ENCODE measurements around the gene COL28A1. TPM values are rescaled to one million over a fixed set of nuclear protein-coding genes. Genes with fewer than 3 reads are reported as not detected.

COL28A1 gene
- total and polyA plus RNA-seq, 2 of the 13 experiments (the other 11 are each of a cell fraction or from before 2014, with no cell fraction given), result 0.07 to 0.15 TPM

DNA sequence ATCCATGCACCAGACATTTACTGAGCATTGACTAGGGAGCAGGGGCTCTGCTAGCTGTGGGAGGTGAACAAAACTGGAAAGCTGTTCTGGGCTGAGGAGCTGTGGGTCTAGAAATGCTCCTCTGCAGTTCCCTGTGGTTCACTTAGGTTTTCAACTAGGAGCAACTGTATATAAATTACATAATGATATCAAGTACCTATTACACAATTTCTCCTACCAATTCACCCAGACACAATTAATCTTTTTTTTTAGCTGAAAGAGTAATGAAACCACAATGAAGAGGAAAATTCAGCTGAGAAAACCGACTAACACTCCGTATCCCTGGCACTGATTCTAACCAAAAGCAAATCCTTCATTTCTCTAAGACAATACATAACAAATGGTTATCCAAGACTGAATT is 39.4 kb downstream of the COL28A1 start (continued):
- no peak for TF ChIP-seq ZBTB42 (CRISPR knock-in tag; IDR thresholded peaks at IDR 0.05)
- TF ChIP-seq ZNF547 (CRISPR knock-in tag; IDR thresholded peaks at IDR 0.05), result no peak
- no peak for TF ChIP-seq ZFP41 (CRISPR knock-in tag; IDR thresholded peaks at IDR 0.05; ENCODE audit: borderline replicate concordance)
- TF ChIP-seq PHB2 (IDR thresholded peaks at IDR 0.05; ENCODE audit: partially characterized antibody), result no peak
- no peak for TF ChIP-seq SMAD9 (CRISPR knock-in tag; IDR thresholded peaks at IDR 0.05)
- TF ChIP-seq, protein P1, sequence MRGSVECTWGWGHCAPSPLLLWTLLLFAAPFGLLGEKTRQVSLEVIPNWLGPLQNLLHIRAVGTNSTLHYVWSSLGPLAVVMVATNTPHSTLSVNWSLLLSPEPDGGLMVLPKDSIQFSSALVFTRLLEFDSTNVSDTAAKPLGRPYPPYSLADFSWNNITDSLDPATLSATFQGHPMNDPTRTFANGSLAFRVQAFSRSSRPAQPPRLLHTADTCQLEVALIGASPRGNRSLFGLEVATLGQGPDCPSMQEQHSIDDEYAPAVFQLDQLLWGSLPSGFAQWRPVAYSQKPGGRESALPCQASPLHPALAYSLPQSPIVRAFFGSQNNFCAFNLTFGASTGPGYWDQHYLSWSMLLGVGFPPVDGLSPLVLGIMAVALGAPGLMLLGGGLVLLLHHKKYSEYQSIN (CRISPR knock-in tag; IDR thresholded peaks at IDR 0.05; ENCODE audit: borderline replicate concordance), result no peak
- TF ChIP-seq JARID2 (CRISPR knock-in tag; IDR thresholded peaks at IDR 0.05; ENCODE audit: insufficient replicate concordance), result no peak
- no peak for TF ChIP-seq ZNF773 (CRISPR knock-in tag; IDR thresholded peaks at IDR 0.05; ENCODE audit: borderline replicate concordance)

DNA sequence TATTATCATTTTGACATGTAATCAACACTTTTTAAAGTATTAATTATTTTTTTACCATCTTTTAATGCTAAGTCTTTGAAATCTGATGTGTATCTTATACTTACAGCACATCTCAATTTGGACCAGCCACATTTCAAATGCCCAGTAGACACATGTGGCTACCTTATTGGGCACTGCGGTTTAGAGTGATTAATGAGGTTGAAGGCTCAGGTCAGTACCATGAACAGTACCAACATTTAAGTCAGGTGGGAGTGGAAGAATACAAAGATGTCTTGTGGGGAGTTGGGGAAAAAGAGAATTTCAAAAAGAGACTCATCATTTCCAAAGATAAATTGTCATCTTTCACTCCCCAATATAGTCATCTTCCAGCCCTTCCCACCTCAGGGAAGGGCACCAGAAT is 40.5 kb downstream of the COL28A1 start:
- Histone ChIP-seq H3K9ac (ENCODE audit: insufficient read depth, low read depth, low read length) (no peak overlapping the region), H3K9me3 (ENCODE audit: low read length) (peaks cover 1% of the 10 kb centered on the region), H3K4me2 (ENCODE audit: low read depth, low read length) (no peak overlapping the region), H3K4me3 (replicated peaks in 1 of 3; ENCODE audit: insufficient read depth in 1 of 3, low read depth in 2 of 3, low read length in 3 of 3) (no peak overlapping the region), H2AFZ (ENCODE audit: low read length) (no peak overlapping the region), H3K4me1 (ENCODE audit: insufficient read depth, low read length) (peaks cover 19% of the 10 kb centered on the region), H3K27ac (ENCODE audit: extremely low read length, insufficient read depth, low read length) (no peak overlapping the region), H3K36me3 (replicated peaks in 1 of 2; ENCODE audit: control insufficient read depth in 1 of 2, insufficient read depth in 2 of 2, low read length in 2 of 2) (no peaks in the 10 kb centered on the region), H4K20me1 (ENCODE audit: insufficient read depth, low read length) (no peaks in the 10 kb centered on the region), H3K79me2 (ENCODE audit: insufficient read depth, low read length) (no peaks in the 10 kb centered on the region), H3K27me3 (ENCODE audit: control insufficient read depth in 1 of 2, insufficient read depth in 2 of 2, low read length in 2 of 2) (no peaks in the 10 kb centered on the region)
- 0% methylated on average over 1 of the region's 1 CpG for WGBS (ENCODE audit: low lambda C conversion rate)
- ATAC-seq, result no peak
- in situ Hi-C loops (cut with HindIII; ENCODE audit: extremely low pct_ligation_motif_present, low pct_unique_long_range_greater_than_20kb) (no loop called here), intact Hi-C loops (cut with micrococcal nuclease; ENCODE audit: unreplicated experiment) (no loop called here)
- CTCF ChIA-PET (ENCODE audit: low intra/inter-chr PET ratio, low total read pairs), result no interaction called here
- FAIRE-seq, result no peak
- BruUV-seq (replicated peaks), result no TSS peak
- TF ChIP-seq CCAR2 (optimal IDR thresholded peaks at IDR 0.05; ENCODE audit: low read depth, low read length) (no peak), ZNF589 (CRISPR knock-in tag; conservative IDR thresholded peaks at IDR 0.05) (no peak), AHR (CRISPR knock-in tag; IDR thresholded peaks at IDR 0.05) (no peak), ZFP62 (CRISPR knock-in tag; IDR thresholded peaks at IDR 0.05) (no peak), PCBP2 (optimal IDR thresholded peaks at IDR 0.05; ENCODE audit: low read depth, low read length, poor library complexity, severe bottlenecking) (no peak), ZFYVE20 (CRISPR knock-in tag; IDR thresholded peaks at IDR 0.05; ENCODE audit: borderline replicate concordance, low read depth) (no peak), ZIK1 (CRISPR knock-in tag; IDR thresholded peaks at IDR 0.05; ENCODE audit: borderline replicate concordance, low read depth) (no peak), DPF2 (CRISPR knock-in tag; IDR thresholded peaks at IDR 0.05; ENCODE audit: borderline replicate concordance, low read depth) (no peak), PHF21A (CRISPR knock-in tag; IDR thresholded peaks at IDR 0.05) (no peak), ZFP82 (CRISPR knock-in tag; IDR thresholded peaks at IDR 0.05; ENCODE audit: borderline replicate concordance) (no peak), NCOA5 (CRISPR knock-in tag; IDR thresholded peaks at IDR 0.05) (no peak)
- TF ChIP-seq, protein P2, sequence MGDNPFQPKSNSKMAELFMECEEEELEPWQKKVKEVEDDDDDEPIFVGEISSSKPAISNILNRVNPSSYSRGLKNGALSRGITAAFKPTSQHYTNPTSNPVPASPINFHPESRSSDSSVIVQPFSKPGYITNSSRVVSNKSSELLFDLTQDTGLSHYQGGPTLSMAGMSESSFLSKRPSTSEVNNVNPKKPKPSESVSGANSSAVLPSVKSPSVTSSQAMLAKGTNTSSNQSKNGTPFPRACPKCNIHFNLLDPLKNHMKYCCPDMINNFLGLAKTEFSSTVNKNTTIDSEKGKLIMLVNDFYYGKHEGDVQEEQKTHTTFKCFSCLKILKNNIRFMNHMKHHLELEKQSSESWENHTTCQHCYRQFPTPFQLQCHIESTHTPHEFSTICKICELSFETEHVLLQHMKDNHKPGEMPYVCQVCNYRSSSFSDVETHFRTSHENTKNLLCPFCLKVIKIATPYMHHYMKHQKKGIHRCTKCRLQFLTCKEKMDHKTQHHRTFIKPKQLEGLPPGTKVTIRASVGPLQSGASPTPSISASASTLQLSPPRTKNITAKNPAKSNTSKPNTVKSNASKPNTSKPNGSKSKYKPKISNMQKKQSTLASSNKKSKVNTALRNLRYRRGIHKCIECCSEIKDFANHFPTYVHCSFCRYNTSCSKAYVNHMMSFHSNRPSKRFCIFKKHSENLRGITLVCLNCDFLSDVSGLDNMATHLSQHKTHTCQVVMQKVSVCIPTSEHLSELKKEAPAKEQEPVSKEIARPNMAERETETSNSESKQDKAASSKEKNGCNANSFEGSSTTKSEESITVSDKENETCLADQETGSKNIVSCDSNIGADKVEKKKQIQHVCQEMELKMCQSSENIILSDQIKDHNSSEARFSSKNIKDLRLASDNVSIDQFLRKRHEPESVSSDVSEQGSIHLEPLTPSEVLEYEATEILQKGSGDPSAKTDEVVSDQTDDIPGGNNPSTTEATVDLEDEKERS (CRISPR knock-in tag; IDR thresholded peaks at IDR 0.05), result no peak
- POLR2A ChIA-PET, result no interaction called here
- no peak for DNase-seq (ENCODE audit: low spot score)

Measured in HepG2 (cell line).